Panc1 (cell line): ENCODE measurements around the gene MTMR4. TPM values are rescaled to one million over a fixed set of nuclear protein-coding genes. Genes with fewer than 3 reads are reported as not detected.

Source experiments
- ATAC-seq: fragments of 200-7000 bp; cut with Tn5 transposase; 2 replicates; pipeline ENCODE4 v1.9.1; 2020; ENCODE audit warnings: mild to moderate bottlenecking, moderate library complexity
- BruUV-seq: library from RNA; stranded (reverse); fragments of 400-500 nt; replicated peaks from 2 replicates; lab custom pipeline; 2021; lab: Mats Ljungman, UMichigan
- CTCF ChIA-PET: fragments of 300-600 bp; sonication (Branson Sonifier 250); formaldehyde crosslinking; loops from one replicate; lab custom pipeline; 2022; ENCODE audit warnings: antibody characterized with exemption; lab: Charles Lee
- POLR2A ChIA-PET: fragments of 300-600 bp; sonication (Branson Sonifier 250); formaldehyde crosslinking; loops from one replicate; lab custom pipeline; 2022; ENCODE audit warnings: antibody characterized with exemption; lab: Charles Lee
- DNase-seq: peaks from one replicate; pipeline ENCODE4 v3.0.0-alpha.2; 2010; ENCODE audit warnings: low read depth, low spot score
- H3K27ac ChIP-seq: 2 replicates; pipeline ENCODE4 v1.5.1; 2011; ENCODE audit warnings: mild to moderate bottlenecking, low read length, inconsistent platforms
- H3K27me3 ChIP-seq: fragments of 200-500 bp; sonication (Bioruptor generic); 2 replicates; pipeline ENCODE4 v1.6.0; 2014; ENCODE audit warnings: low read length, inconsistent platforms; ENCODE audit not compliant: control insufficient read depth, insufficient read depth
- H3K36me3 ChIP-seq: fragments of 200-500 bp; sonication (Bioruptor generic); 2 replicates; pipeline ENCODE4 v1.5.1; 2014; ENCODE audit warnings: inconsistent platforms, mild to moderate bottlenecking, low read length, moderate library complexity; ENCODE audit not compliant: control insufficient read depth, insufficient read depth
- H3K4me1 ChIP-seq: 2 replicates; pipeline ENCODE4 v1.5.1; 2011; ENCODE audit warnings: inconsistent platforms, mild to moderate bottlenecking, low read length, moderate library complexity; ENCODE audit not compliant: control insufficient read depth, insufficient read depth
- H3K4me3 ChIP-seq, 2 experiments: 2 replicates each; pipeline ENCODE4 v1.5.1; 2011 to 2012; ENCODE audit warnings: low read depth in 2 of 2, low read length in 2 of 2, mild to moderate bottlenecking in 2 of 2, inconsistent platforms in 1 of 2, moderate library complexity in 1 of 2
- H3K9me3 ChIP-seq: fragments of 200-500 bp; sonication (Bioruptor generic); 2 replicates; pipeline ENCODE4 v1.5.1; 2014; ENCODE audit warnings: low read depth, mild to moderate bottlenecking, inconsistent platforms, low read length, moderate library complexity; ENCODE audit not compliant: control insufficient read depth, insufficient read depth
- POLR2AphosphoS5 ChIP-seq: IDR thresholded peaks from 2 replicates; pipeline ENCODE4 v1.6.1; 2012; ENCODE audit warnings: mild to moderate bottlenecking, low read depth, low read length, moderate library complexity
- SIN3A ChIP-seq: IDR thresholded peaks from 2 replicates; pipeline ENCODE4 v1.6.1; 2012; ENCODE audit warnings: low read depth, mild to moderate bottlenecking, low read length, moderate library complexity, borderline replicate concordance; ENCODE audit not compliant: insufficient read depth
- TCF7L2 ChIP-seq: IDR thresholded peaks from 2 replicates; pipeline ENCODE4 v1.6.1; 2011; ENCODE audit warnings: mild to moderate bottlenecking, low read depth, low read length, inconsistent platforms
- in situ Hi-C: cut with HindIII; loops from 2 replicates; pipeline ENCODE4 v1.10.0; 2016; ENCODE audit warnings: low sequenced_read_pairs, low pct_unique_long_range_greater_than_20kb
- intact Hi-C: fragments of 100-400 bp; cut with micrococcal nuclease; formaldehyde crosslinking; loops from one replicate; pipeline ENCODE4 v1.10.0; 2022; ENCODE audit not compliant: unreplicated experiment
- total RNA-seq: library from RNA; stranded (reverse); gene quantifications from one replicate; pipeline ENCODE4 v1.2.1, GENCODE V29; 2021; ENCODE audit not compliant: unreplicated experiment
- TF ChIP-seq, protein P1 (sequence below): fragments of 450-650 bp; IDR thresholded peaks from 2 replicates; pipeline ENCODE4 v1.5.1; 2017; ENCODE audit warnings: mild to moderate bottlenecking
- TF ChIP-seq, protein P2 (sequence below), 2 experiments: IDR thresholded peaks; 2 replicates each; pipeline ENCODE4 v1.6.1; 2011 to 2012; ENCODE audit warnings: low read depth in 2 of 2, control low read depth in 1 of 2, low read length in 1 of 2, mild to moderate bottlenecking in 1 of 2, moderate library complexity in 1 of 2; ENCODE audit not compliant: insufficient read depth in 1 of 2

MTMR4 gene
- total RNA-seq, 1 experiment from 2014 or later: 20.8 TPM

DNA sequence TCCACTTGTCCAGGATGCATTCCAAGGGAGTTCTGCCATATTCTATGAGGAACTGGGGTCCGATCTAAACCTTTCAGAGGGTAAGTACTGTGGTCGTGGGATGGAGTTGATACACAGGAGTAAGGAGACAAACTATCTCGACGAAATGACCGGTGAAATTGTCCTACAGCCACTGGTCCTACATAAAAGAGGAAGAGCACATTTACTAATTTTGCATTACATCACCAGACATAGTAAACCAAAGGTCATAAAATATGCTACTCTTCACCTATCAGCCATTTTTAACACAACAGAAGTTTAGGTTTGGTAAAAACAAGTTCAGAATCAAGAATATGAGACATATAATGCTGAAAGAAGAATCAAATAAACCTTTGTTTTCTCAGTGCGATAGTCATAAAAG is 34.3 kb downstream of the MTMR4 start:
- no peak overlapping the region for H3K4me3 ChIP-seq
- POLR2A ChIA-PET: no interaction called here
- H3K27ac ChIP-seq: no peak overlapping the region
- DNase-seq (no peak), ATAC-seq (no peak)
- CTCF ChIA-PET: no interaction called here
- H3K36me3 ChIP-seq: no peaks in the 10 kb centered on the region
- no TSS peak for BruUV-seq
- in situ Hi-C loops (no loop called here), intact Hi-C loops (no loop called here)
- no peaks in the 10 kb centered on the region for H3K4me1 ChIP-seq
- H3K9me3 ChIP-seq: no peaks in the 10 kb centered on the region
- no peaks in the 10 kb centered on the region for H3K27me3 ChIP-seq
- TF ChIP-seq POLR2AphosphoS5 (no peak), TCF7L2 (no peak), SIN3A (no peak)
- TF ChIP-seq, protein P1, sequence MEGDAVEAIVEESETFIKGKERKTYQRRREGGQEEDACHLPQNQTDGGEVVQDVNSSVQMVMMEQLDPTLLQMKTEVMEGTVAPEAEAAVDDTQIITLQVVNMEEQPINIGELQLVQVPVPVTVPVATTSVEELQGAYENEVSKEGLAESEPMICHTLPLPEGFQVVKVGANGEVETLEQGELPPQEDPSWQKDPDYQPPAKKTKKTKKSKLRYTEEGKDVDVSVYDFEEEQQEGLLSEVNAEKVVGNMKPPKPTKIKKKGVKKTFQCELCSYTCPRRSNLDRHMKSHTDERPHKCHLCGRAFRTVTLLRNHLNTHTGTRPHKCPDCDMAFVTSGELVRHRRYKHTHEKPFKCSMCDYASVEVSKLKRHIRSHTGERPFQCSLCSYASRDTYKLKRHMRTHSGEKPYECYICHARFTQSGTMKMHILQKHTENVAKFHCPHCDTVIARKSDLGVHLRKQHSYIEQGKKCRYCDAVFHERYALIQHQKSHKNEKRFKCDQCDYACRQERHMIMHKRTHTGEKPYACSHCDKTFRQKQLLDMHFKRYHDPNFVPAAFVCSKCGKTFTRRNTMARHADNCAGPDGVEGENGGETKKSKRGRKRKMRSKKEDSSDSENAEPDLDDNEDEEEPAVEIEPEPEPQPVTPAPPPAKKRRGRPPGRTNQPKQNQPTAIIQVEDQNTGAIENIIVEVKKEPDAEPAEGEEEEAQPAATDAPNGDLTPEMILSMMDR: no peak
- TF ChIP-seq, protein P2, sequence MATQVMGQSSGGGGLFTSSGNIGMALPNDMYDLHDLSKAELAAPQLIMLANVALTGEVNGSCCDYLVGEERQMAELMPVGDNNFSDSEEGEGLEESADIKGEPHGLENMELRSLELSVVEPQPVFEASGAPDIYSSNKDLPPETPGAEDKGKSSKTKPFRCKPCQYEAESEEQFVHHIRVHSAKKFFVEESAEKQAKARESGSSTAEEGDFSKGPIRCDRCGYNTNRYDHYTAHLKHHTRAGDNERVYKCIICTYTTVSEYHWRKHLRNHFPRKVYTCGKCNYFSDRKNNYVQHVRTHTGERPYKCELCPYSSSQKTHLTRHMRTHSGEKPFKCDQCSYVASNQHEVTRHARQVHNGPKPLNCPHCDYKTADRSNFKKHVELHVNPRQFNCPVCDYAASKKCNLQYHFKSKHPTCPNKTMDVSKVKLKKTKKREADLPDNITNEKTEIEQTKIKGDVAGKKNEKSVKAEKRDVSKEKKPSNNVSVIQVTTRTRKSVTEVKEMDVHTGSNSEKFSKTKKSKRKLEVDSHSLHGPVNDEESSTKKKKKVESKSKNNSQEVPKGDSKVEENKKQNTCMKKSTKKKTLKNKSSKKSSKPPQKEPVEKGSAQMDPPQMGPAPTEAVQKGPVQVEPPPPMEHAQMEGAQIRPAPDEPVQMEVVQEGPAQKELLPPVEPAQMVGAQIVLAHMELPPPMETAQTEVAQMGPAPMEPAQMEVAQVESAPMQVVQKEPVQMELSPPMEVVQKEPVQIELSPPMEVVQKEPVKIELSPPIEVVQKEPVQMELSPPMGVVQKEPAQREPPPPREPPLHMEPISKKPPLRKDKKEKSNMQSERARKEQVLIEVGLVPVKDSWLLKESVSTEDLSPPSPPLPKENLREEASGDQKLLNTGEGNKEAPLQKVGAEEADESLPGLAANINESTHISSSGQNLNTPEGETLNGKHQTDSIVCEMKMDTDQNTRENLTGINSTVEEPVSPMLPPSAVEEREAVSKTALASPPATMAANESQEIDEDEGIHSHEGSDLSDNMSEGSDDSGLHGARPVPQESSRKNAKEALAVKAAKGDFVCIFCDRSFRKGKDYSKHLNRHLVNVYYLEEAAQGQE (IDR thresholded peaks at IDR 0.05; ENCODE audit: insufficient read depth in 1 of 2, low read depth in 2 of 2, low read length in 1 of 2): no peak

DNA sequence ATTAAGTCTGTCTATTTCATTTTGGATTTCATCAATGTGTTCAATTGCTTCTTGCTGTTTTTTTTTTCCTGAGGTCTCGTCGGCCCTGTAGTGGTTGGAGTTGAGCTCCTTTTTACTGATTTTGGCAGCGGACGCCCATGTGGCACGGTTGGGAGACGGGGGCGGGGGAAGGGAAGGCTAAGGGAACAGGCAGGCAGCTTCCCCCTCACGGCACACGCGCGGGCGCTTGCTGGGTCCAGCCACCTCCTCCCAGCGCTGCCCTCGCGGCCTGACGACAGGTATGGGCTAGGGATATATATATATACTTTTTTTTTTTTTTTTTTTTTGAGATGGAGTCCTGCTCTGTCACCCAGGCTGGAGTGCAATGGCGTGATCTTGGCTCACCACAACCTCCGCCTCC is 37.6 kb downstream of the MTMR4 start:
- Histone ChIP-seq H3K27me3 (no peaks in the 10 kb centered on the region), H3K36me3 (no peaks in the 10 kb centered on the region), H3K27ac (no peak overlapping the region), H3K4me3 (no peak overlapping the region), H3K9me3 (no peaks in the 10 kb centered on the region), H3K4me1 (no peaks in the 10 kb centered on the region)
- TF ChIP-seq POLR2AphosphoS5 (no peak), TCF7L2 (no peak), SIN3A (no peak)
- TF ChIP-seq, protein P1: no peak
- TF ChIP-seq, protein P2 (IDR thresholded peaks at IDR 0.05; ENCODE audit: insufficient read depth in 1 of 2, low read depth in 2 of 2, low read length in 1 of 2): no peak
- in situ Hi-C loops: no loop called here
- CTCF ChIA-PET: no interaction called here
- intact Hi-C loops: no loop called here
- BruUV-seq: no TSS peak
- POLR2A ChIA-PET: no interaction called here
- ATAC-seq: no peak
- no peak for DNase-seq
